22Rv1 (cell line): ENCODE results near the gene CDKAL1.

Experiments used
- ZFX ChIP-seq: fragments of 450-650 bp; IDR thresholded peaks from 2 replicates; pipeline ENCODE4 v1.6.1; 2017; ENCODE audit warnings: antibody characterized with exemption, borderline replicate concordance
- TF ChIP-seq, protein P1 (sequence below): fragments of 450-650 bp; IDR thresholded peaks from 2 replicates; pipeline ENCODE4 v1.5.1; 2017; ENCODE audit warnings: mild to moderate bottlenecking

DNA sequence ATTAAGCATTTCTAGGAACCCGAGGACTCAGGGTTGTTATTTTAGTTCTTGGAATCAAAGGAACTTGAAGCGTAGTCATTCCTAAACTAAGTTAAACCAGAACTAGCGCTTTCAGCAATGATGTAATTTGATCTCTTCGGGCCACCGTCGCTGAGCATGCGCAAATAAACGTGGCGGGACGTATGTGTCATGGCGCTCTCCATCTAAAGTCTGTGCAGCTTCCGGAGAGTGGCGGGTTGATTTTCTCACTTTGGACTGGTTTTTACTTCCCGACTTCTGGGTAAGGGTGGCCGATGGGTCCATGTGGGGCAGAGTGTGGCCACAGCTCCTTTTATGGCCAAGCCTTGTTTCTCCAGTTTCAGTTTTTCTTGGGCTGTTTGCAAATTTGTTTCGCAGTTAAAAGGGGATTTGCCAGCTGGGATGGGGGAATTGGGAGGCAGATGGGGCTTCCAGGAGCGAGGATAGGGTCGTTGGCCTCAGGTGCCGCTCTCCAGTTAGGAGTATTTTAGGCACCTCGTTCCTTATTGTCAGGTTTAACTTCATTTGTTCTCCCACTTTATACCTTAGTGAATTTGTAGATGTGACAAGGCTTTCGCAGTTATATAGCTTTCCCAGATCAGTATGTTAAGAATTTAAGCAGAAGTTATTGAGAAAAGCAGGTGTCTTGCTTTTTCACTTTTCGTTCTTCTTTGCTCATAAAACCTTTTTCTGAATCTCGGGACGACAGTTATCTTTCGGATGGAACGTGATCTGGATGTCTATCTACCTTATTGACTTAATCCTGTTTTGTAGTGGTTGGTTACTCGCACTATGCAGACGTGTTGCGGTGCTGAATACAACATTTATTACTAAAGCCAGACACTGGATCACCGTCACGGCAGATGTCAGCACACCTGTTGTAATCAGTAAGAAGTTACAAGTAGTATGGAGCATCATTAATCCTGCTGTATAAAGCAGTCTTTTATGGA is at the start of gene CDKAL1:
- TF ChIP-seq, protein P1, sequence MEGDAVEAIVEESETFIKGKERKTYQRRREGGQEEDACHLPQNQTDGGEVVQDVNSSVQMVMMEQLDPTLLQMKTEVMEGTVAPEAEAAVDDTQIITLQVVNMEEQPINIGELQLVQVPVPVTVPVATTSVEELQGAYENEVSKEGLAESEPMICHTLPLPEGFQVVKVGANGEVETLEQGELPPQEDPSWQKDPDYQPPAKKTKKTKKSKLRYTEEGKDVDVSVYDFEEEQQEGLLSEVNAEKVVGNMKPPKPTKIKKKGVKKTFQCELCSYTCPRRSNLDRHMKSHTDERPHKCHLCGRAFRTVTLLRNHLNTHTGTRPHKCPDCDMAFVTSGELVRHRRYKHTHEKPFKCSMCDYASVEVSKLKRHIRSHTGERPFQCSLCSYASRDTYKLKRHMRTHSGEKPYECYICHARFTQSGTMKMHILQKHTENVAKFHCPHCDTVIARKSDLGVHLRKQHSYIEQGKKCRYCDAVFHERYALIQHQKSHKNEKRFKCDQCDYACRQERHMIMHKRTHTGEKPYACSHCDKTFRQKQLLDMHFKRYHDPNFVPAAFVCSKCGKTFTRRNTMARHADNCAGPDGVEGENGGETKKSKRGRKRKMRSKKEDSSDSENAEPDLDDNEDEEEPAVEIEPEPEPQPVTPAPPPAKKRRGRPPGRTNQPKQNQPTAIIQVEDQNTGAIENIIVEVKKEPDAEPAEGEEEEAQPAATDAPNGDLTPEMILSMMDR: no peak
- no peak for TF ChIP-seq ZFX
